ENCODE data around the gene ZBTB7C.

Gene ZBTB7C

GRCh38 chr18:48034651-48035555 lies 374.3 kb downstream of the ZBTB7C start:
- no peak for DNase-seq (ENCODE audit: low spot score)

- DNase-seq (ENCODE audit: low spot score): no peak
Measured at GRCh38 chr18:48033790-48034650, 375.2 kb downstream of the ZBTB7C start.

- DNase-seq (ENCODE audit: low spot score): peak; percentile 47
Measured at GRCh38 chr18:48032876-48033789, 376.1 kb downstream of the ZBTB7C start.

GRCh38 chr18:48031641-48032040 lies 377.5 kb downstream of the ZBTB7C start:
- DNase-seq (ENCODE audit: low spot score): no peak

GRCh38 chr18:48030616-48031480 lies 378.3 kb downstream of the ZBTB7C start:
- peak; percentile 51 for DNase-seq (ENCODE audit: low spot score)

GRCh38 chr18:48029296-48029986 lies 379.7 kb downstream of the ZBTB7C start:
- DNase-seq (ENCODE audit: low spot score): no peak

GRCh38 chr18:48028696-48029095 lies 380.5 kb downstream of the ZBTB7C start:
- DNase-seq (ENCODE audit: low spot score): no peak

GRCh38 chr18:48028081-48028480 lies 381.1 kb downstream of the ZBTB7C start:
- no peak for DNase-seq (ENCODE audit: low spot score)

- no peak for DNase-seq (ENCODE audit: low spot score)
Measured at GRCh38 chr18:48027401-48027963, 381.7 kb downstream of the ZBTB7C start.

- no peak for DNase-seq (ENCODE audit: low spot score)
Measured at GRCh38 chr18:48026216-48026615, 383.0 kb downstream of the ZBTB7C start.

GRCh38 chr18:48024881-48025660 lies 384.1 kb downstream of the ZBTB7C start:
- no peak for DNase-seq (ENCODE audit: low spot score)

GRCh38 chr18:48024009-48024512 lies 385.1 kb downstream of the ZBTB7C start:
- DNase-seq (ENCODE audit: low spot score): no peak

GRCh38 chr18:48023334-48024008 lies 385.7 kb downstream of the ZBTB7C start:
- peak; percentile 16 for DNase-seq (ENCODE audit: low spot score)

GRCh38 chr18:48022531-48023329 lies 386.5 kb downstream of the ZBTB7C start:
- DNase-seq (ENCODE audit: low spot score): peak; percentile 71

GRCh38 chr18:48022021-48022420 lies 387.2 kb downstream of the ZBTB7C start:
- no peak for DNase-seq (ENCODE audit: low spot score)

GRCh38 chr18:48021273-48021914 lies 387.8 kb downstream of the ZBTB7C start:
- no peak for DNase-seq (ENCODE audit: low spot score)

Measured in RKO (cell line).